WERI-Rb-1 (cell line): Measurements from ENCODE around the gene DHRS9.
"Not testable (repeated sequence)": the region's sequence is repeated elsewhere in the genome, so short reads cannot be mapped to it uniquely, and the experiment has no call there.

ENCODE experiments used
- DNase-seq: peaks from one replicate; pipeline ENCODE4 v3.0.0-alpha.2; 2020
- H3K27ac ChIP-seq: fragments of 250-450 bp; sonication (Bioruptor Pico); 2 replicates; pipeline ENCODE4 v1.5.1; 2020; ENCODE audit warnings: mild to moderate bottlenecking, moderate library complexity
- H3K27me3 ChIP-seq: fragments of 250-450 bp; sonication (Bioruptor Pico); 2 replicates; pipeline ENCODE4 v1.5.1; 2021; ENCODE audit warnings: mild to moderate bottlenecking, low read depth, moderate library complexity; ENCODE audit not compliant: insufficient read depth, severe bottlenecking
- H3K36me3 ChIP-seq: fragments of 250-450 bp; sonication (Bioruptor Pico); 2 replicates; pipeline ENCODE4 v1.5.1; 2020; ENCODE audit warnings: mild to moderate bottlenecking, moderate library complexity
- H3K4me3 ChIP-seq: 2 replicates; pipeline ENCODE4 v1.5.1; 2011; ENCODE audit warnings: low read depth, mild to moderate bottlenecking, control low read depth, low read length
- H3K9me3 ChIP-seq: fragments of 250-450 bp; sonication (Bioruptor Pico); 2 replicates; pipeline ENCODE4 v1.5.1; 2021; ENCODE audit warnings: mild to moderate bottlenecking, moderate library complexity; ENCODE audit not compliant: severe bottlenecking
- CTCF ChIP-seq: IDR thresholded peaks from 2 replicates; pipeline ENCODE4 v1.5.1; 2011; ENCODE audit warnings: low read depth, mild to moderate bottlenecking, control low read depth, inconsistent platforms, low read length

The DHRS9 gene

GRCh38 chr2:169119123-169119760, 49.9 kb downstream of the DHRS9 start:
- H3K27me3 ChIP-seq: peaks cover 5% of the 10 kb centered on the region
- no peak overlapping the region for H3K27ac ChIP-seq
- no peak for DNase-seq
- H3K36me3 ChIP-seq: no peaks in the 10 kb centered on the region
- no peaks in the 10 kb centered on the region for H3K9me3 ChIP-seq
- TF ChIP-seq CTCF: no peak
- no peak overlapping the region for H3K4me3 ChIP-seq

- no peak for DNase-seq
- no peak overlapping the region for H3K27ac ChIP-seq
- H3K36me3 ChIP-seq: no peaks in the 10 kb centered on the region
- peaks cover 5% of the 10 kb centered on the region for H3K27me3 ChIP-seq
- H3K9me3 ChIP-seq: no peaks in the 10 kb centered on the region
- H3K4me3 ChIP-seq: no peak overlapping the region
- no peak for TF ChIP-seq CTCF
These were observed 50.5 kb downstream of the DHRS9 start for GRCh38 chr2:169119851-169120250.

DNA sequence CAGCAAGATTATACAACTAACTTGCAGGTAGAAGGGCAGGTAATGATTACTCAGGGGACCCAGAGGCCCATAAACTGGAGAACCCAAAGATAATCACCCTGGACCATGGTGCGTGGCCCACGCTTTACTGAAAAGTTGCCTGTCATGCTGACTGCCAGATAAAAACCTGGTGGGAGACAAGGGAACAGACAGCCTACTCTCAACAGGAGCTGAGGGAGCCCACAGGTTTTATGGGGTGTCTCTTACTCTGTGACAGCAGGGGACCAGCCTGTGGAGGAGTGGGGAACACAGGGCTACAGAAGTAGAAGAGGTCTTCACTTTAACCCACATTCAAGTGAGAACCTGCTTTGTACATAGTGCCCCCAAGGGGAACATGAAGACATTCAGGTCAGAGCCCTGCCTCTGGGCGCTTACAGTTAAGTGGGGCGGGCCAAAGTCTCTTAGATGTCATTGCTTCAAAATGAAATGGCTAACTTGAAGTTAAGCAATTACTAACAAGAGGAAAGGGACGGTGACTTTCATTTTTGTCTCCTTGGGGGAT, 60.4 kb downstream of the DHRS9 start:
- H3K27me3 ChIP-seq: peaks cover 12% of the 10 kb centered on the region
- H3K27ac ChIP-seq: no peak overlapping the region
- TF ChIP-seq CTCF: no peak
- no peak overlapping the region for H3K4me3 ChIP-seq
- H3K9me3 ChIP-seq: no peaks in the 10 kb centered on the region
- DNase-seq: no peak
- H3K36me3 ChIP-seq: no peaks in the 10 kb centered on the region

DNA sequence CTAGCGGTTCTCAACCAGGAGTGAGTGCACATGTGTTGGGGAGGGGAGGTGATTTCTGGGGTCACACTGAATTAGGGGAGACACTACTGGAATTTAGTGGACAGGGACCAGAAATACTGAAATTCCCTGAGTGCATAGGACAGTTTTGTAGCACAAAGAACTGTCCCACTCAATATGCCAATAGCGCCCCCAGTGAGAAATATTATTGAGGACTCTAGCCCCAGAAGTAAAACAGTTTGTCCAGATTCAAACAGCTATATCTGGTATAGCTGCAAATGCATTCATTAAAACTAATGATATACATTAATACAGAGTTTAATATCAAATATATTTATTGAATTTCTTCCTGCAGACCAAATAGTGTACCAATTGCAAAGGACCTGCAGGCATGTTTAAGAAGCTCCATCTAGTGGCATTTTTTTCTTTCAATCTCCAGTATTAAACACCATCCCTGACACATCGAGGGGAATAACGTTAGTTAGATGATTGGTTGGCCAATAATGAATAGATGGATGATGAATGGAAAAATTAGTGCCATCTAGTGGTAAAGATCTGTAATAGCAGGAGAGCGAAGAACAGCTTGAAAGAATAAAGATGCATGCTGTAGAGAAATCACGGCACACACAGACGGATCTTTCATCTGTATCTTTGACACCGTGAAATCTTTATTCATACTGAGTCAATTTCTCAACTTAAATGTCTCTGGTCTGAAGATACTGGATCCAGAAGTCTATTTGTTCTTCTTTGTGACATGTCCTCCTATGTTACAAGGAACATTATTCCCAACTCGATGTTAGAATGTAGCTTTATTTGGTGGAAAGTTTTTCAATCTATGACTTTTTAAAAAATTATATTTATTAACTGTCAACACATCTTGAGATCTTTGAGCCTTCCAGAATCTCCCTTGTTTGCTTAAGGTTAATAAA, 62.5 kb downstream of the DHRS9 start:
- H3K27me3 ChIP-seq: peaks cover 6% of the 10 kb centered on the region
- H3K36me3 ChIP-seq: no peaks in the 10 kb centered on the region
- no peak overlapping the region for H3K27ac ChIP-seq
- H3K4me3 ChIP-seq: no peak overlapping the region
- no peaks in the 10 kb centered on the region for H3K9me3 ChIP-seq
- TF ChIP-seq CTCF: peak; percentile 57
- no peak for DNase-seq

GRCh38 chr2:169134272-169134671, 64.9 kb downstream of the DHRS9 start:
- not testable (repeated sequence) for DNase-seq, H3K27me3 ChIP-seq, H3K9me3 ChIP-seq, H3K27ac ChIP-seq, H3K4me3 ChIP-seq, H3K36me3 ChIP-seq

- H3K9me3 ChIP-seq, H3K27ac ChIP-seq, H3K4me3 ChIP-seq, DNase-seq, H3K36me3 ChIP-seq, H3K27me3 ChIP-seq: not testable (repeated sequence)
These were observed 67.1 kb downstream of the DHRS9 start for GRCh38 chr2:169136428-169136827.
